GM19463 (cell line): ENCODE measurements around the gene ICAM1.
"Not testable (repeated sequence)": the region's sequence is repeated elsewhere in the genome, so short reads cannot be mapped to it uniquely, and the experiment has no call there.

Experiments
- ATAC-seq: cut with Tn5 transposase; IDR thresholded peaks from one replicate; pipeline ENCODE4 v1.9.1; 2021; ENCODE audit warnings: mild to moderate bottlenecking, moderate library complexity; ENCODE audit not compliant: unreplicated experiment

The ICAM1 gene

GRCh38 chr19:10241826-10242449 lies 29.0 kb upstream of the ICAM1 start:
- ATAC-seq = not testable (repeated sequence)

GRCh38 chr19:10243606-10244005 lies 27.3 kb upstream of the ICAM1 start:
- no peak for ATAC-seq

- no peak for ATAC-seq
Measured at GRCh38 chr19:10245189-10245939, 25.6 kb upstream of the ICAM1 start.

- no peak for ATAC-seq
Measured at GRCh38 chr19:10246511-10246910, 24.4 kb upstream of the ICAM1 start.

- peak; percentile 86 for ATAC-seq
Measured at GRCh38 chr19:10251792-10252694, 18.9 kb upstream of the ICAM1 start, which contains the start of gene MRPL4. Gene MRPL4, plus strand, starts transcription at chr19:10252214. Its CDS starts 40 bp downstream, at chr19:10252254.

GRCh38 chr19:10252707-10253106 lies 18.2 kb upstream of the ICAM1 start:
- ATAC-seq = no peak

GRCh38 chr19:10254244-10254643 lies 16.7 kb upstream of the ICAM1 start:
- no peak for ATAC-seq

- ATAC-seq = no peak
Measured at GRCh38 chr19:10255358-10255757, 15.6 kb upstream of the ICAM1 start.

GRCh38 chr19:10256551-10256950 lies 14.4 kb upstream of the ICAM1 start:
- no peak for ATAC-seq

- no peak for ATAC-seq
Measured at GRCh38 chr19:10256970-10257615, 13.8 kb upstream of the ICAM1 start.

GRCh38 chr19:10258080-10258710 lies 12.7 kb upstream of the ICAM1 start:
- no peak for ATAC-seq

- no peak for ATAC-seq
Measured at GRCh38 chr19:10259162-10259905, 11.6 kb upstream of the ICAM1 start.

GRCh38 chr19:10260141-10260584 lies 10.8 kb upstream of the ICAM1 start:
- ATAC-seq = no peak

GRCh38 chr19:10262771-10263170 lies 8.1 kb upstream of the ICAM1 start:
- no peak for ATAC-seq

- no peak for ATAC-seq
Measured at GRCh38 chr19:10266706-10267105, 4.2 kb upstream of the ICAM1 start.

- no peak for ATAC-seq
Measured at GRCh38 chr19:10268071-10268470, 2.8 kb upstream of the ICAM1 start.

GRCh38 chr19:10269333-10270179 lies 1.4 kb upstream of the ICAM1 start:
- no peak for ATAC-seq

GRCh38 chr19:10270180-10270615 lies 722 bp upstream of the ICAM1 start:
- ATAC-seq = peak; percentile 24
